ENCODE measurements around the gene CHRNG.

DNA sequence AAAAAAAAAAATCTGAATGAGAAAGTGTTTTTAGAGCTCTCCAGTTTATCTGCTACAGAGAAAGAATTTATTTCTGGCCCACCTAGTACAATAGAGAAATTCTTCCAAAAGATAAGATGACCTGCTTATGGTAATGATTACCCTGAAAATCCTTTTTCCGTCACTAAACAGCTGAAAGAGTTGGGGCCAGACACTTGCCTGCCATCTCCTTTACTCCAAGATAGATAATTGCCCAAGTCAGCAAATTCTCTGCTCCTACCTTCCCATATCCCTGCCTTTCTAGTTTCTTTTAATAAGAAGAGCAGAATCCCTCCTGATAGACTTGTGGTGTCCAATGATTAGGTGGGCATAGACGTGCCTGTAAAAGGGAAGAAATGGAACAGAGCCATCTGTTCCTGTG is 39.1 kb downstream of the CHRNG start:
- TF ChIP-seq, protein P1, sequence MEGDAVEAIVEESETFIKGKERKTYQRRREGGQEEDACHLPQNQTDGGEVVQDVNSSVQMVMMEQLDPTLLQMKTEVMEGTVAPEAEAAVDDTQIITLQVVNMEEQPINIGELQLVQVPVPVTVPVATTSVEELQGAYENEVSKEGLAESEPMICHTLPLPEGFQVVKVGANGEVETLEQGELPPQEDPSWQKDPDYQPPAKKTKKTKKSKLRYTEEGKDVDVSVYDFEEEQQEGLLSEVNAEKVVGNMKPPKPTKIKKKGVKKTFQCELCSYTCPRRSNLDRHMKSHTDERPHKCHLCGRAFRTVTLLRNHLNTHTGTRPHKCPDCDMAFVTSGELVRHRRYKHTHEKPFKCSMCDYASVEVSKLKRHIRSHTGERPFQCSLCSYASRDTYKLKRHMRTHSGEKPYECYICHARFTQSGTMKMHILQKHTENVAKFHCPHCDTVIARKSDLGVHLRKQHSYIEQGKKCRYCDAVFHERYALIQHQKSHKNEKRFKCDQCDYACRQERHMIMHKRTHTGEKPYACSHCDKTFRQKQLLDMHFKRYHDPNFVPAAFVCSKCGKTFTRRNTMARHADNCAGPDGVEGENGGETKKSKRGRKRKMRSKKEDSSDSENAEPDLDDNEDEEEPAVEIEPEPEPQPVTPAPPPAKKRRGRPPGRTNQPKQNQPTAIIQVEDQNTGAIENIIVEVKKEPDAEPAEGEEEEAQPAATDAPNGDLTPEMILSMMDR (IDR thresholded peaks at IDR 0.05): no peak
- TF ChIP-seq POLR2A (IDR thresholded peaks at IDR 0.05) (no peak), EP300 (IDR thresholded peaks at IDR 0.05) (no peak), POLR2AphosphoS5 (IDR thresholded peaks at IDR 0.05) (no peak)
